ENCODE data around the gene CD70.
A peak's percentile ranks its signal among the peaks of the same experiment; 100 is the strongest.
"Not testable (repeated sequence)": the region's sequence is repeated elsewhere in the genome, so short reads cannot be mapped to it uniquely, and the experiment has no call there.

CD70 gene

GRCh38 chr19:6610934-6611852, 20.2 kb upstream of the CD70 start:
- no peak overlapping the region for H3K4me3 ChIP-seq (ENCODE audit: low read depth in 1 of 5, low read length in 5 of 5)
- H3K36me3 ChIP-seq (ENCODE audit: control insufficient read depth in 5 of 5, insufficient read depth in 5 of 5, low read length in 5 of 5): no peaks in the 10 kb centered on the region
- no peak overlapping the region for H3K9ac ChIP-seq (ENCODE audit: low read length in 5 of 5)
- no peaks in the 10 kb centered on the region for H3K9me3 ChIP-seq (ENCODE audit: control insufficient read depth in 5 of 5, low read length in 5 of 5)
- peaks cover 0 to 20% (median 3%) of the 10 kb centered on the region in 5 donors for H3K27me3 ChIP-seq (ENCODE audit: control insufficient read depth in 5 of 5, insufficient read depth in 4 of 5, low read length in 5 of 5)
- peaks cover 0 to 1% (median 0%) of the 10 kb centered on the region in 5 donors for H3K4me1 ChIP-seq (ENCODE audit: control insufficient read depth in 5 of 5, insufficient read depth in 5 of 5, low read length in 5 of 5)
- H3K27ac ChIP-seq (ENCODE audit: low read depth, low read length): peak overlapping the region; percentile 18

DNA sequence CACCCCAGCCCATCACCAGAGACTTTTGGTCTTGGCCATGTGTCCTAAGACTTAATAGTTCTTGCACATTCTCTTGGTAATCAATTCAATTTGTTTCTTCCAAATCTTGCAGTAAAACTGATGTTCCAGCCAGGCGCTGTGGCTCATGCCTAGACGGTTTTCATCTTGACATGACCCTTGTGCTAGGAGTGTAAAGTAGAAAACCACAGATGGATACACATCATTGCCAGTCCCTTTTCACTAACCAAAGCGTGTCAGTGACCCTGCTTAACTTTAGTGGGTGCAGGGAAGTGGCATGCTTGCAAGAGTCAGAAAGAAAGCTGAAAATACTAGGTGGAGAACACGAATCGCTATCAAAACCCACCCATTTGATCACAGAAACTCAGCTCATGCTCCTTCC, 18.0 kb upstream of the CD70 start:
- Histone ChIP-seq H3K4me1 (ENCODE audit: control insufficient read depth in 5 of 5, insufficient read depth in 5 of 5, low read length in 5 of 5) (peaks cover 0 to 3% (median 1%) of the 10 kb centered on the region in 5 donors), H3K27me3 (ENCODE audit: control insufficient read depth in 5 of 5, insufficient read depth in 4 of 5, low read length in 5 of 5) (peaks cover 0 to 20% (median 3%) of the 10 kb centered on the region in 5 donors), H3K36me3 (ENCODE audit: control insufficient read depth in 5 of 5, insufficient read depth in 5 of 5, low read length in 5 of 5) (no peaks in the 10 kb centered on the region), H3K9ac (ENCODE audit: low read length in 5 of 5) (no peak overlapping the region), H3K4me3 (ENCODE audit: low read depth in 1 of 5, low read length in 5 of 5) (no peak overlapping the region), H3K9me3 (ENCODE audit: control insufficient read depth in 5 of 5, low read length in 5 of 5) (no peaks in the 10 kb centered on the region), H3K27ac (ENCODE audit: low read depth, low read length) (no peak overlapping the region)

GRCh38 chr19:6608146-6608545, 17.2 kb upstream of the CD70 start:
- H3K27ac ChIP-seq (ENCODE audit: low read depth, low read length); H3K36me3 ChIP-seq (ENCODE audit: control insufficient read depth in 5 of 5, insufficient read depth in 5 of 5, low read length in 5 of 5); H3K4me3 ChIP-seq (ENCODE audit: low read depth in 1 of 5, low read length in 5 of 5); H3K9ac ChIP-seq (ENCODE audit: low read length in 5 of 5); H3K9me3 ChIP-seq (ENCODE audit: control insufficient read depth in 5 of 5, low read length in 5 of 5): not testable (repeated sequence)
- H3K27me3 ChIP-seq (ENCODE audit: control insufficient read depth in 5 of 5, insufficient read depth in 4 of 5, low read length in 5 of 5): peaks cover 0 to 19% (median 3%) of the 10 kb centered on the region in 5 donors
- H3K4me1 ChIP-seq (ENCODE audit: control insufficient read depth in 5 of 5, insufficient read depth in 5 of 5, low read length in 5 of 5): peaks cover 0 to 11% (median 1%) of the 10 kb centered on the region in 5 donors

DNA sequence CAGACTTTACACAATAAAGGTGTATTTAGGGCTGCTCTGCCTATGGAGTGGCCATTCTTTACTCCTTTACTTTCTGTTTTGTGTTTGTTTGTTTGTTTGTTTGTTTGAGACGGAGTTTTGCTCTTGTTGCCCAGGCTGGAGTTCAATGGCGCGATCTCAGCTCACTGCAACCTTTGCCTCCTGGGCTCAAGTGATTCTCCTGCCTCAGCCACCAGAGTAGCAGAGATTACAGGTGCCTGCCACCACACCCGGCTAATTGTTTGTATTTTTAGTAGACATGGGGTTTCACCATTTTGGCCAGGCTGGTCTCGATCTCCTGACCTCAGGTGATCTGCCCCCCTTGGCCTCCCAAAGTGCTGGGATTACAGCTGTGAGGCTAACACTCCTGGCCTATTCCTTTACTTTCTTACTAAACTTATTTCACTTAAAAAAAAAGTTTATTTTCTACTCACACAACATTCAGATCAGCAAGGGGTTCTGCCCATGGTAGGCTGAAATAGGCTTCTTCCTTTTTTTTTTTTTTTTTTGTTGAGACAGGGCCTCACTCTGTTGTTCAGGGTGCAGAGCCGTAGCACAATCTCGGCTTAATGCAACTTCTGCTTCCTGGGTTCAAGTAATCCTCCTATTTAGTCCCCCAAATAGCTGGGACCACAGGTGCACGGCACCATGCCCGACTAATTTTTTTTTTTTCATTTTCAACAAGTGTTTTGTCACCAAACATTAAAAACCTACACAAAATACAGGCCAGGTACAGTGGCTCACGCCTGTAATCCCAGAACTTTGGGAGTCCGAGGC, 15.5 kb upstream of the CD70 start:
- peaks cover 0 to 12% (median 1%) of the 10 kb centered on the region in 5 donors for H3K4me1 ChIP-seq (ENCODE audit: control insufficient read depth in 5 of 5, insufficient read depth in 5 of 5, low read length in 5 of 5)
- H3K27ac ChIP-seq (ENCODE audit: low read depth, low read length); H3K9ac ChIP-seq (ENCODE audit: low read length in 5 of 5); H3K4me3 ChIP-seq (ENCODE audit: low read depth in 1 of 5, low read length in 5 of 5); H3K36me3 ChIP-seq (ENCODE audit: control insufficient read depth in 5 of 5, insufficient read depth in 5 of 5, low read length in 5 of 5); H3K9me3 ChIP-seq (ENCODE audit: control insufficient read depth in 5 of 5, low read length in 5 of 5): not testable (repeated sequence)
- H3K27me3 ChIP-seq (ENCODE audit: control insufficient read depth in 5 of 5, insufficient read depth in 4 of 5, low read length in 5 of 5): peaks cover 0 to 13% (median 3%) of the 10 kb centered on the region in 5 donors

GRCh38 chr19:6604906-6605305, 14.0 kb upstream of the CD70 start:
- H3K4me1 ChIP-seq (ENCODE audit: control insufficient read depth in 5 of 5, insufficient read depth in 5 of 5, low read length in 5 of 5): peaks cover 0 to 12% (median 1%) of the 10 kb centered on the region in 5 donors
- no peaks in the 10 kb centered on the region for H3K36me3 ChIP-seq (ENCODE audit: control insufficient read depth in 5 of 5, insufficient read depth in 5 of 5, low read length in 5 of 5)
- H3K27ac ChIP-seq (ENCODE audit: low read depth, low read length): no peak overlapping the region

GRCh38 chr19:6602729-6603114, 11.8 kb upstream of the CD70 start:
- Histone ChIP-seq H3K27me3 (ENCODE audit: control insufficient read depth in 5 of 5, insufficient read depth in 4 of 5, low read length in 5 of 5) (no peaks in the 10 kb centered on the region), H3K9ac (ENCODE audit: low read length in 5 of 5) (no peak overlapping the region), H3K4me1 (ENCODE audit: control insufficient read depth in 5 of 5, insufficient read depth in 5 of 5, low read length in 5 of 5) (peaks cover 0 to 12% (median 0%) of the 10 kb centered on the region in 5 donors), H3K27ac (ENCODE audit: low read depth, low read length) (no peak overlapping the region), H3K4me3 (ENCODE audit: low read depth in 1 of 5, low read length in 5 of 5) (no peak overlapping the region), H3K36me3 (ENCODE audit: control insufficient read depth in 5 of 5, insufficient read depth in 5 of 5, low read length in 5 of 5) (no peaks in the 10 kb centered on the region), H3K9me3 (ENCODE audit: control insufficient read depth in 5 of 5, low read length in 5 of 5) (no peaks in the 10 kb centered on the region)

More at GRCh38 chr19:6604906-6605305, 14.0 kb upstream of the CD70 start:
- H3K4me3 ChIP-seq (ENCODE audit: low read depth in 1 of 5, low read length in 5 of 5): no peak overlapping the region
- no peaks in the 10 kb centered on the region for H3K9me3 ChIP-seq (ENCODE audit: control insufficient read depth in 5 of 5, low read length in 5 of 5)
- H3K9ac ChIP-seq (ENCODE audit: low read length in 5 of 5): no peak overlapping the region
- H3K27me3 ChIP-seq (ENCODE audit: control insufficient read depth in 5 of 5, insufficient read depth in 4 of 5, low read length in 5 of 5): peaks cover 0 to 7% (median 3%) of the 10 kb centered on the region in 5 donors

DNA sequence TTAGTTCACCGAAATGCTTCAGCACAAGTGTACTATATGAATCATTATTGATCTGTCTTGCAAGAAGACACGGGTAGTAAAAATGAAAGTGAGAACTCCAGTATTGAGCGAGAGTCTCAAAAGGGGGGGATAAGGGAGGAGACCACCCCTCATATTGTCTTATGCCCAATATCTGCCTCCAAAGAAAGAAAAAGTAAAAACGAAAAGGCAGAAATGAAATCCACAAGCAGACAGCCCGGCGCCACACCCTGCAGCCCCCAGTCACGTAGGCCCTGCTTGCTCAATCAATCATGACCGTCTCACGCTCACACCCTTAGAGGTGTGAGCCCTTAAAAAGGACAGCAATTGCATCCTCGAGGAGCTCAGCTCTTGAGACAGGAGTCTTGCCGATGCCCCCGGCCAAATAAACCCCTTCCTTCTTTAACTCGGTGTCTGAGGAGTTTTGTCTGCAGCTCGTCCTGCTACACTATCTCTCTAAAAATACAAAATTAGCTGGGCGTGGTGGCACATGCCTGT, 10.6 kb upstream of the CD70 start:
- not testable (repeated sequence) for H3K27me3 ChIP-seq (ENCODE audit: control insufficient read depth in 5 of 5, insufficient read depth in 4 of 5, low read length in 5 of 5); H3K9ac ChIP-seq (ENCODE audit: low read length in 5 of 5); H3K9me3 ChIP-seq (ENCODE audit: control insufficient read depth in 5 of 5, low read length in 5 of 5); H3K36me3 ChIP-seq (ENCODE audit: control insufficient read depth in 5 of 5, insufficient read depth in 5 of 5, low read length in 5 of 5); H3K4me3 ChIP-seq (ENCODE audit: low read depth in 1 of 5, low read length in 5 of 5); H3K27ac ChIP-seq (ENCODE audit: low read depth, low read length)
- peaks cover 0 to 12% (median 4%) of the 10 kb centered on the region in 5 donors for H3K4me1 ChIP-seq (ENCODE audit: control insufficient read depth in 5 of 5, insufficient read depth in 5 of 5, low read length in 5 of 5)

GRCh38 chr19:6600951-6601536, 10.1 kb upstream of the CD70 start:
- H3K36me3 ChIP-seq (ENCODE audit: control insufficient read depth in 5 of 5, insufficient read depth in 5 of 5, low read length in 5 of 5); H3K9me3 ChIP-seq (ENCODE audit: control insufficient read depth in 5 of 5, low read length in 5 of 5); H3K9ac ChIP-seq (ENCODE audit: low read length in 5 of 5); H3K27me3 ChIP-seq (ENCODE audit: control insufficient read depth in 5 of 5, insufficient read depth in 4 of 5, low read length in 5 of 5); H3K27ac ChIP-seq (ENCODE audit: low read depth, low read length); H3K4me3 ChIP-seq (ENCODE audit: low read depth in 1 of 5, low read length in 5 of 5): not testable (repeated sequence)
- H3K4me1 ChIP-seq (ENCODE audit: control insufficient read depth in 5 of 5, insufficient read depth in 5 of 5, low read length in 5 of 5): peaks cover 0 to 12% (median 4%) of the 10 kb centered on the region in 5 donors

GRCh38 chr19:6599866-6600454, 9.0 kb upstream of the CD70 start:
- H3K9ac ChIP-seq (ENCODE audit: low read length in 5 of 5): no peak overlapping the region
- no peak overlapping the region for H3K4me3 ChIP-seq (ENCODE audit: low read depth in 1 of 5, low read length in 5 of 5)
- no peaks in the 10 kb centered on the region for H3K36me3 ChIP-seq (ENCODE audit: control insufficient read depth in 5 of 5, insufficient read depth in 5 of 5, low read length in 5 of 5)
- H3K9me3 ChIP-seq (ENCODE audit: control insufficient read depth in 5 of 5, low read length in 5 of 5): no peaks in the 10 kb centered on the region
- H3K27ac ChIP-seq (ENCODE audit: low read depth, low read length): no peak overlapping the region
- H3K4me1 ChIP-seq (ENCODE audit: control insufficient read depth in 5 of 5, insufficient read depth in 5 of 5, low read length in 5 of 5): peaks cover 0 to 12% (median 4%) of the 10 kb centered on the region in 5 donors
- no peaks in the 10 kb centered on the region for H3K27me3 ChIP-seq (ENCODE audit: control insufficient read depth in 5 of 5, insufficient read depth in 4 of 5, low read length in 5 of 5)

Measured in subcutaneous abdominal adipose tissue (tissue), 5 donors.